GM10847 (cell line): ENCODE data around the gene MRPS18A.

Source experiments
- POLR2A ChIP-seq: IDR thresholded peaks from 2 replicates; pipeline ENCODE4 v1.6.1; 2011; ENCODE audit not compliant: insufficient read length; ENCODE audit errors: extremely low read depth

The MRPS18A gene

GRCh38 chr6:43639984-43640800, 47.4 kb downstream of the MRPS18A start:
- no peak for TF ChIP-seq POLR2A

DNA sequence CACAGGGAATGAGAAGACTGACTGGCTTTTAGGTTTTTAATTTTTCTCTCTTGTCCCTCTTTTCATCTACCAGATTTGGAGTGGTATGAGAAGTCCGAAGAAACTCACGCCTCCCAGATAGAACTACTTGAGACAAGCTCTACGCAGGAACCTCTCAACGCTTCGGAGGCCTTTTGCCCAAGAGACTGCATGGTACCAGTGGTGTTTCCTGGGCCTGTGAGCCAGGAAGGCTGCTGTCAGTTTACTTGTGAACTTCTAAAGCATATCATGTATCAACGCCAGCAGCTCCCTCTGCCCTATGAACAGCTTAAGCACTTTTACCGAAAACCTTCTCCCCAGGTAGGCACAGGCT, 51.3 kb downstream of the MRPS18A start:
- TF ChIP-seq POLR2A = no peak

- peak; percentile 89 for TF ChIP-seq POLR2A
Measured at GRCh38 chr6:43635387-43636307, 51.9 kb downstream of the MRPS18A start, which contains the start of gene MAD2L1BP. Gene MAD2L1BP (plus strand): TSS chr6:43635840. CDS start chr6:43635876, 36 bp downstream.

- no peak for TF ChIP-seq POLR2A
Measured at GRCh38 chr6:43634702-43635303, 52.8 kb downstream of the MRPS18A start.

- TF ChIP-seq POLR2A = no peak
Measured at GRCh38 chr6:43630980-43631619, 56.5 kb downstream of the MRPS18A start.

GRCh38 chr6:43629505-43630300, 57.9 kb downstream of the MRPS18A start:
- TF ChIP-seq POLR2A = peak; percentile 13

- TF ChIP-seq POLR2A = peak; percentile 40
Measured at GRCh38 chr6:43629104-43629504, 58.5 kb downstream of the MRPS18A start, which contains the start of gene GTPBP2. Gene GTPBP2 (minus strand): TSS chr6:43629264. CDS start chr6:43629162, 102 bp downstream.

DNA sequence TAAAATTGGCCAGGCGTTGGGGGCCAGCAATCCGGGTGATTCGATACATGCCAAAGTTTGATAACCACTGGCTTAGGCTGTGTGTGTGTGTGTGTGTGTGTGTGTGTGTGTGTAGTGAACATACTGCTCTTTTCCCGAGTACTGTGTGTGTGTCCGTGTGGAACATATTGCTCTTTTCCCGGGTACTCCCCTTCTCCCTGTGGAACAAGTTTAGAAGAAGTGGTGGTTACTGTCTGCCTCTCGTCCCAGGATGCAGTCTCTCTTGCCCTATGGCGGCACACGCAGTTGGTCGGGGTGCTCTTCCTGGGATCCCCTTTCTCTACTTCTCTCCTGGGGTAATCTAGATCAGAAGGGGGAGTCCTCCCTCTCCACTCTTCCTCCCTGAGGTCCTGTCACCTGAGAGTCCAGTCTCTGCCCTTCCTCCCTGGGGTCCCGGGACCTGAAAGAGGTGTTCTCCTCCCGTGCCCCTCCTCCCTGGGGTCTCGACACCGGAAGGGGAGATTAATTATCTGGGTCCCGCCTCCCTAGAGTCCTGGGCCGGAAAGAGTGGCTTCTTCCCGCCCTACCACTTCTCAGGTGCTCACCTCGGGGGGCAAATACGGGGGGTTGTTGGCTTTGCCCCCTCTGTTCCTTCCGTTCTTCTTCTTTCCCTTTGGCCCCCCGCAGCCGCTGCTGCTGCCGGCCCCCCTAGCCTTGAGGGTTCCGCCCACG, 59.0 kb downstream of the MRPS18A start:
- no peak for TF ChIP-seq POLR2A

DNA sequence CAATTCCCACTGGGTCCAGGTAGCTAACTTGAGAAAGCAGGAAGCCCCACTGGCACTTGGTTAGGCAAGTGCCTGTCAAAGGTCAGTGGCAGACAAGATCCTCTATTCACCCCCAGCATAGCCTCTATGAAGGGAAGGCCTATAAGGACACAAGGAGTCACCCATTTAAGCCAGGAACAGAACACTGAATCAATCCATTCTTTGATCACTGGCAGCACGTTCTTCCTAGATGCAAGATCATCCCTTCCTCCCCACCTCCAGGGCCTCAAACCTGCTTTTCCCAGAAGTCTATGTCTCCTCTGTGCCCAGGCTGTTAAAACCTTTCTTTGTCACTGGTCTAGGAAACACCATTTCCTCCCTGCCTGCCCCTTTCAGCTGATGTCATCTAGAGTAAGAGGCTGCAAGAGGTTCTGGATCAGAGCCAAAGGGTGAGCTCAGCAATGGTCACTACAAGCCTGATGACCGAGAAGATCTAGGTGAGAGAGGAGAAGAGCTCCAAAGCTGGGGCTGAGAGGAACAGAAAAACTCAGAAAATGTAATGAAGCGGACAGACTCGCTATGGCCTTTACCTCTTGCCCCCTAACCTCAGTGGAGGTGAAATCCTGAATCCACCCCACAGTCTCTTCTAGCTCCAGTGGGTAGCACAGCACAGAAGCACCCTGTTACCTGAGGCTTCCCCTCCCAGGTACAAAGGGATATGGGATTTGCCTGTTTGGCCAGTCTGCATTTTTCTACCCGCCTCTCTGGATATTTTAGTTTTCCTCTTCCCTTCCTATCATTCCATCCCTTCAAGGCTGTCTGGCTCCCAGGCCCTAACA, 60.4 kb downstream of the MRPS18A start:
- TF ChIP-seq POLR2A = no peak

DNA sequence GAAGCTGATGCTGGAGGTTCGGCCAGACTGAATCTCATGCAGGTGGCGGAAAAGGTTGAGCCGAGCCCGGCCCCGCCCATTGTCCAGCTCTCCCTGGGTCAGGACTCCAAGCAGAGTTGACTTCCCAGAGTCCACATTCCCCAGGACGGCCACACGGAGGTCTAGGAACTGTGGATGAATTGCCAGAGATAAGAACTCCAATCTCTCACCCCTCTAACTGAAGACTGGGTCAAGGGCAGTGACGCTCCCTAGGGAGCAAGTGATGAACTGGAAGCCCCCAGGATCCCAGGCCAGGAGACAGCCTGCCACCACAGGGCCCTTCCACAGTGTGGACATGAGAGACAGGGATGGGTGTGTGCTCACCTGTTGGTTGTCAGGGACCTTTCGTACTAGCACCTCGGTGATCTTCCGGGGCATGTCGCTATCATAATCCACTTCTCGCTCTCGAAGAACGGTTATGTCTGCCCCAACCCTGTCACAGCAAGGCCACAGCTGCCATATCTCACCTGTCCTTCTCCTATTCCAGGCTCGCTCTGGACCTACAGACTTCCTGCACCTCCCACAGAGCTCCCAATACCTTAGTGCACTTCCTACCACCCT, 62.1 kb downstream of the MRPS18A start:
- TF ChIP-seq POLR2A = no peak

GRCh38 chr6:43624786-43625288, 62.8 kb downstream of the MRPS18A start:
- TF ChIP-seq POLR2A = no peak
